ENCODE data around the gene GPR22.

Gene GPR22

GRCh38 chr7:107480932-107481331 lies 11.1 kb downstream of the GPR22 start:
- DNase-seq (ENCODE audit: low read depth) = no peak

- DNase-seq (ENCODE audit: low read depth) = no peak
Measured at GRCh38 chr7:107482571-107482970, 12.7 kb downstream of the GPR22 start.

GRCh38 chr7:107486041-107486440 lies 16.2 kb downstream of the GPR22 start:
- no peak for DNase-seq (ENCODE audit: low read depth)

DNA sequence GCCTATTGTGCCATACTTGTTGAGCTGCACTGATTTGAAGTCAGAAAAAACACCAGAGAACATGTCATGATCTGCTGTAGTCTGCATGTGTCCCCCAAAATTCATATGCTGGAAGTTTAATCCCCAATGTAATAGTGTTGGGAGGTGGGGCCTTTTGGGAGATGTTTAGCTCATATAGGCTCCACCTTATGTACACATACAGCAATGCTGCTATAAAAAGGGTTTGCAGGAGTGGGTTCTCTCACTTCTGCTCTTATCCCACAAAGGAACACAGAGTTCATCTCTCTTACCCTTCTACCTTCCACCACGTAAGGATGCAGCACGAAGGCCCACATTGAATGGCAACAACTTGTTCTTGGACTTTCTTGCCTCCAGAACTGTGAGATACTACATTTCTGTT lies 23.0 kb downstream of the GPR22 start:
- no peak for DNase-seq (ENCODE audit: low read depth)

- no peak for DNase-seq (ENCODE audit: low read depth)
Measured at GRCh38 chr7:107494315-107494751, 24.5 kb downstream of the GPR22 start.

DNA sequence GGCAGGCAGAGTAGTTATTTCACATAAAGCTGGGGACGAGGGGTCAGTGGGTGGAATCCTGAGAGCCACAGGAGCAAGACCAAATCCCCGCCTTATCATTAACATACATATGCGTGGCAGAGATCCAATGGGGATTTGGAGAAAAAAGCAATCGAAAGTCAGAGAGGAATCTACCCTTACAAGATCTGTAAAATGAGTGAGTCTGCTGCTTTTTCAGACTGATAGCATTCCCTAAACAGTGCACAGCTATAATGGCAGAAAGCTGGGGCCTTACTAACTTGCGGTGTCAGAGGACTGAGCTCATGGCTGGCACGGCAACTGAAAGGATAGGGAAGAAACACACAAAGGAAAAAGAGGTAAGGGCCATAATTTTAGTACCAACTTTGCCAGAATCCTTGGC lies 25.0 kb downstream of the GPR22 start:
- no peak for DNase-seq (ENCODE audit: low read depth)

DNA sequence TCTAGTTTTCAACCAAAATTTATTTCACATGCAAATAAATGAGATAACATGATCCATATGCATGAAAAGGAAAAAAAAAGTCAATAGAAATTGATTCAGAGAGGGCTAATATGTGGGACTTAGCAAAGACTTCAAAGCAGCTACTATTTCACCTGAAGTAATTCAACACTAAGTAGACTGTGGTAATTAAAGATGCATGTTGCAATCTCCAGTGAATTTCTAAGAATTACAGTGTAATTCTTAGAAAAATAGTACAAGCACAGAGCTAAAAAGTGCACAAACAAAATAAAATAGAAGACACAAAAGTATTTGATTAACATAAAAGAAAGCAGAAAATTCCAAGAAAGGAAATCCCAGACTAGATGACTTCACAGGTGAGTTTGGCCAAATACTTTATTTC lies 25.7 kb downstream of the GPR22 start:
- DNase-seq (ENCODE audit: low read depth) = no peak

- DNase-seq (ENCODE audit: low read depth) = no peak
Measured at GRCh38 chr7:107499731-107500130, 29.9 kb downstream of the GPR22 start.

DNA sequence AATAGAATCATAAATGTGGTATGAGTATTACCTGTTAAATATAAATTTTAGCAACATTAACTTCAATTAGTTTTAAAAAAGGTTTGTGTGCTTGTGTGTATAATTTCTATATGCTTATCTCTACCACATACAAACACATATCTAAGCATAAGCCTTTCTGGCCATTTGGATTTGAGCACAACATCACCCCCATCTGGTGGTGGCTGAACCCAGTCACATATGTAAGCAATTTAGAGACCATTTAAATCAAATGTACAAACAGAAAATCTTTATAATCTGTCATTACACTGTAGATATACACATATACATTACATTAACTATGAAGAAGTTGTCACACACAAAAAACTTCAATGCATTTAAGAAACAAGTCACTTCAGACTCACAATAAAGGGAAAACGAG lies 31.7 kb downstream of the GPR22 start:
- DNase-seq (ENCODE audit: low read depth) = no peak

DNA sequence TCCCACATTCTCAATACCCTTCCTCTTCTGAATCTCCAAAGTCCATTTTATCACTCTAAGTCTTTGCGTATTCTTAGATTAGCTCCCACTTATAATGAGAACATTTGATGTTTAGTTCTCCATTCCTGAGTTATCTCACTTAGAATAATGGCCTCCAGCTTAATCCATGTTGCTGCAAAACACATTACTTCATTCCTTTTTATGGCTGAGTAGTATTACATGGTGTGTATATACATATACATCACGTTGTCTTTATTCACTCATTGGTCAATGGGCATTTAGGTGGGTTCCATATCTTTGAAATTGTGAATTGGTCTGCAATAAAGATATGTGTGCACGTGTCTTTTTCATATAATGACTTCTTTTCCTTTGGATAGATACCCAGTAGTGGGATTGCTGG lies 32.3 kb downstream of the GPR22 start:
- no peak for DNase-seq (ENCODE audit: low read depth)

- no peak for DNase-seq (ENCODE audit: low read depth)
Measured at GRCh38 chr7:107502797-107503196, 32.9 kb downstream of the GPR22 start.

DNA sequence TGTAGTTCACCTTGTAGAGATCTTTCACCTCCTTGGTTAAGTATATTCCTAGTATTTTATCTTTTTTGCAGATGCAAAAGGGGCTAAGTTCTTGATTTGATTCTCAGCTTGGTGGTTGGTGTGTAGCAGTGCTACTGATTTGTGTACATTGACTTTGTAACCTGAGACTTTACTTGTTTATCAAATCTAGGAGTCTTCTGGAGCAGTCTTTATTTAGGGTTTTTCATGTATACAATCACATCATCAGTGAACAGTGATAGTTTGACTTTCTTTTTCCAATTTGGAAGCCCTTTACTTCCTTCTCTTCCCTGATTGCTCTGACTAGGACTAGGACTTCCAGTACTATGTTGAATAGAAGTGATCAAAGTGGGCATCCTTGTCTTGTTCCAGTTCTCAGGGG lies 33.8 kb downstream of the GPR22 start:
- DNase-seq (ENCODE audit: low read depth) = no peak

DNA sequence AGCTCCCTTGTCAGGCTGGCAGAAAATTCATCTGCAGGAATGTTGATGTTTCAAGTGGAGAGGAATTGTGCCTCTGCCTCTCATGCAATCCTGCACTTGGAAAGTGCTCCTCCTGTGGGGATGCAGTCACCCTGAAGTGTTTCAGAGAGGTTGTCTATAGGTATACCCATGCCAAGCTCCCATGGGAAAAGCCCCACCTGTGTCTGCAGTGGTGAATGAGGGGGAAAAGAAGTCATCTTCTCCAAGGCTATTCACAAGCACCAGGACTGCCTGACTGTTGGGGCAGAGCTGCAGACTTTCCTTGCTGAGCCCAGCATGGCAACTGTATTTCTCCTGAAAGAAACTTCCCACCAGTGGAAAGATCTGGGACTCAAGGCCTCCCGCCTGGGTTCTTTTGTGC lies 35.5 kb downstream of the GPR22 start:
- no peak for DNase-seq (ENCODE audit: low read depth)

DNA sequence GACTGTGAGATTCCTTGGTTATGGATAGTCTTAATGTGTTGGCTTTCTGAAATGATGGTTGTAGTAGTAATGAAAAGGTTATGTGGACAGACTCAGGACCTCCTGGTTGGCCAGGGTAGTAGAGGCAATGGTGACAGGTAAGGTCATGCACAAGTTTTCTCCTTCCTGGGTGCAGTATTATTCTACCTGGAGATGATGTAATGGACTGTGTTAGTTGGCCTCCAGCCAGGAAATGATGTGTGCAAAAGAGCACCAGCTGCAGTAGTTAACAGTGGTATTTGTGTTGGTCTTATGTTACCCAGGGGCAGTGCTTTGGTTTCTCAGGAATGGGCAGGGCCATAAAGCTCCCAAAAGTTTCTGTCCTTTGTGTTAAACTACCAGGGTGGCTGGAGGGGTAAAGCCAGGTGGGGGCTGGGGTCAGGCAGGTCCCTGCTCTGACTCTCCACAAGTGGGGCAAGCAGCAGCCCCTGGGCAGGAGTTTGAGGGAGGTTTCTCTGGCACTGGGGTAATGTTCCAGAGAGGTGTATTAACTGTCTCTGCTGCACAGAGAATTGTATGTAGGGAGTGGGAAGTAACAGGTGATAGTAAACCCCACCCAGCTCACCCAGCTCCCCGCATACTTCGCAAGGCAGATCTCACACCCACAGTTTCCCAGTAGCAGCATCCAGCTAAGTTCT lies 36.3 kb downstream of the GPR22 start:
- DNase-seq (ENCODE audit: low read depth) = no peak

DNA sequence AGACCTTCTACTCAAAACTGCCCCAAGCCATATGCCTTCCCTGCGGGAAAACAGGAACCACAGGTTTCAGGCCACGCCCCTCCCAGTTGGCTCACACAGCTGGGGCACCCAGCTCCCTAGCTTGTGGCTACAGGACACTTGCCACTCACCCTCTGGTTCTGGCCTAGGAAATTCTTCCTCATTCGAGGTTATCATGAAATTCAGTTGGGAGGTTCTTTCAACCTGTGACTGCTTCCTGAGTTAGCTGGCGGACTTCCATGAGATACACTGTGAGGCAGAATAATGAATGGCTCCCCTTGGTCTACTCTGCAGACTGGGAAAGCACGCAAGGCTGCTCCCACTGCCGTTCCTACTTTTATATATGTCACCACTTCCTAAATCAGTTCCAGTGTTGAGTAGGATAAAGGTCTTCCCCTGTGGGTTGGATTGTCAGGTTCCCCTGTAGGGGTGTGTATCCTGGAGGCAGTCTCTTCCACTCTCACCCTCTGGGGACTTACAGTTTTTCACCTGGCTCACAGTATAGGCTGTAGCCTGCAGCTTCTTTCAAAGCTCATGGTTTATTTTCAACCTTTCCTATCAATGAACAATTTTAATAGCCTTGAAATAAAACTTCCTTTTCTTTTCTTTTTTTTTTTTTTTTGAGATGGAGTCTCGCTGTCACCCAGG lies 37.0 kb downstream of the GPR22 start:
- no peak for DNase-seq (ENCODE audit: low read depth)
